EH (cell line): ENCODE data around the gene CTSO.
"Not testable (repeated sequence)": the region's sequence is repeated elsewhere in the genome, so short reads cannot be mapped to it uniquely, and the experiment has no call there.

Experiments
- DNase-seq: peaks from one replicate; pipeline ENCODE4 v3.0.0-alpha.2; 2015; ENCODE audit warnings: low read depth

CTSO gene

DNA sequence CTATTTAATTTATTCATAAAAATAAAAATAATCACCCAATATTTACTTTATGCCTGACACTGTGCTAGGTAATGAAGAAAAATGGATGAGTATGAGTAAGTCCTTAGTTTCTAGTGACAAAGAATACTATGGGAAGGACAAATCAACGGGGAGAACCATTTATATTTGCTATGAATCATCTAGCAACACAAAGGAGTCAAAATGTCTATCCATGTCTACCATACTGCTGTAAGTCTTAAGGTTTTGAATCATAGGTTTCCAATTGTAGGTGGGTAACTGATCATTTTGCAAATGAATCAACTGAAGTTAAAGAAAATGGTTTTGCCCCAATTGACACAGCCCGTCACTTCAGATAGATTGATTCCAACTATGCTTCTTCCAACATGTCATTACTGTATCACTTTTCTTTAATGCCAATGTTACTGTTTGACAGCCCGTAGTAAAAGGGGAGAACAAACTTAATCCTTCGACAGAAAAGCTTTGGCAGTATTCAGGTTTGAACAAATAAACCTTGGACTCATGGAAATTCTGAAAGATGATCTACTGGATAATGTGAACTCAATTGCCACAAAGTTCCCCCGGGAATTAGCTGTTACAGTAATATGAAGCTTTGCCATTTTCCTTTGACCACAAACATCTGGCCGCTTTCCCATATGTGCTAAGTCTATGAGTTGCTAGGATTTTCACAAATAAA lies 47.0 kb downstream of the CTSO start:
- DNase-seq = peak; percentile 95

DNA sequence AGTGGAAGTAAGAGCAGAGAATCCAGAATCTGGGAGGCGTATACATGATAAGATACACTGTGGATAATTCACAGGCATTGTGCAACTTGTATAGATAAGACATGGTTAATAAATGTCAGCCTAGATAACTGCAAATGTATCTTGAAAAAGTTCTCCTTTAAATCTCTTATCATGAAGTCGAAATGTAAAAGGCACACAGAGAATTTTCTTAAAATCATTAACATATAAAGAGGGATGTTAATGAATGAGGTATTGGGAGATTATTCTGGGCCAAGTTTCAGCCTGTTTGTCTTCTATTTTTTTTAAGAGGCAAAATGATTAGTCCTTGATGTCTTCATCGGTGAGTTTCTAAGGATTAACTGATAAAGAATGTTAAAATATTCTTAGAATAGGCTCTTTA lies 49.3 kb downstream of the CTSO start:
- no peak for DNase-seq

DNA sequence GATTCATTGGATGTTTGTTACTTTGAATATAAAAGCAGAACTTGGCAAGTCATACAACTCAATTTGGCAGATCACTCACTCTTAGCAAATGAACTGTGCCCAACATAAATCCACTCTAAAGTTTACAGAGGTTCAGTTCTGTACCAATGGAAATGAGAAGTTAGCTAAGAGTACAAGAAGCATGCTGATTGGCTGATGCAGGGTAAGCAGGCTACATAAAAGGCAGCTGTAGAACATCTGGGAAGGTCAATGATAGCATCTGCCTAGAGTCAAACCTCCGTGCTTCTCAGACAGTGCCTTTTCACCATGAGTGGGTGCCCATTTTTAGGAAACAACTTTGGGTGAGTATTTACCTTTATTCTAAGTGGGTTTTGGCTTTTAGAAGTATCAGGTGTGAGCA lies 50.2 kb downstream of the CTSO start, which contains the start of gene TDO2:
Gene TDO2, plus strand, starts transcription at position 244 of the 400 bp plus-strand sequence. Its CDS starts 63 bp downstream, at position 307.
- DNase-seq = no peak

DNA sequence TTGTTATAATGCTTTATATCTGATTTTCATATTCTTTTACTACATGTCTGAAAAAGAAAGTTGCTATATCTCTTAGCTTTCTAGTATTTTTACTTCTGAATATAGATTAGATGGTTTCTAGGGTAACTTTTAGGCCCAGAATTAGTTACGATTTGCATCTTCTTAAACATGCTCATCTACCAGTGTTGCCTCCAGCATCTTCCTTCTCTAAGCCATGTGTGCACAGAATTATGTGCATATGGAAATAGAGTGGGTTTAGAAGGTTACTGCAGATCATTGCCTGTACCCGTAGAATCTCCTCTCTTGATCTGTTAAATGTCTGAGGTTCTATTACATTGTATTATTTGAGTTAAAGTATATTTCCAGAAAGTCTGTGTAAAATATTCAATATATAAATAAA lies 52.7 kb downstream of the CTSO start:
- DNase-seq = no peak

DNA sequence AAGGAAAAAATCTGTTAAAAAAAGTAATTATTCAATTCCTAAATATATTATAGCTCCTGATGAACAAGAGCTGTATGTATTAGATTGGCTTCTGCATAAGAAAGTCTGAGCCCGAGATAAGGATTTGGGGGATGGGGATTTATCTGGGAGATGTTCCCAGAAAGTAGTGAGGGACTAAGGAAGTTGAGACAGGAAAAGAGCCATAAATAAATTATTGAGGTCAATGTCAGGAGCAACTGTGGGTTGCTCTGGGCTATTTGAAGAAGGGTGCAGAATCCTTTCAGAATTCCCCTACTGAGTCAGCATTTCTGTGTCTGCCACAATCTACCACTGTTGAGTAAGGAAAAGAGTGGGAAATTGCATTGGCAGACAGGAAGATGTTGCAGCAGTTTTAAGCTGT lies 53.3 kb downstream of the CTSO start:
- peak; percentile 84 for DNase-seq

DNA sequence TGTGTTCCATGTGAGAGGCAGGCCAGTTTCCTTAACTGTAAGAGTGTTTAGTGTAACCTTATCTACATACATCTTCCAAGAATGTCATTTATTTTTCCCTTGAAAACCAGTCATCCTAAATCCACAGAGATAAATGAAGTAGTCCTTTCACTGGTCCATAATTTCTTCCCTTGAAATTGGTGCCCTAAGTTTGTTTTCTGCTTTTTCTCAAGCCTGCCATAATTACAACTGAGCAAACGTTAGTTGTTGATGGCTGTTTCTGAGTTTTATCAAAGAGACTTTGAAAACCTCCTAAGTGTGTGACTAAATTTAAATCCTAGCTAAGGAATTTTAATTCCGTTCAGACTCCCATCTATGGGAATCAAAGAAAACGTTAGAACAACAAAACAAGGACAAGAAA lies 53.8 kb downstream of the CTSO start:
- DNase-seq = peak; percentile 21

DNA sequence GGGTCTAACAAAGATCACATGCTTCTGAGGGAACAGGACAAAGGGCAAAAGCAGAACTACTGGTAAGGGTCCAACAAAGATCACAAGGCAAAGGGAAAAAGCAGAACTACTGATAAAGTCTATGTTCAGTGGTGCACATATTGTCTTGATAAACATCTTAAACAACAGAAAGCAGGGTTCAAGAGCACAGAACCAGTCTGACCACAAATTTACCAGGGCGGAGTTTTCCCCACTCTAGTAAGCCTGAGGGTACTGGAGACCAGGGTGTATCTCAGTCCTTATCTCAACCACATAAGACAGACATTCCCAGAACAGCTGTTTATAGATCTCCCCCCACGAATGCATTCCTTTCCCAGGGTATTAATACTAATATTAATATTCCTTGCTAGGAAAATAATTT lies 55.3 kb downstream of the CTSO start:
- DNase-seq = not testable (repeated sequence)

DNA sequence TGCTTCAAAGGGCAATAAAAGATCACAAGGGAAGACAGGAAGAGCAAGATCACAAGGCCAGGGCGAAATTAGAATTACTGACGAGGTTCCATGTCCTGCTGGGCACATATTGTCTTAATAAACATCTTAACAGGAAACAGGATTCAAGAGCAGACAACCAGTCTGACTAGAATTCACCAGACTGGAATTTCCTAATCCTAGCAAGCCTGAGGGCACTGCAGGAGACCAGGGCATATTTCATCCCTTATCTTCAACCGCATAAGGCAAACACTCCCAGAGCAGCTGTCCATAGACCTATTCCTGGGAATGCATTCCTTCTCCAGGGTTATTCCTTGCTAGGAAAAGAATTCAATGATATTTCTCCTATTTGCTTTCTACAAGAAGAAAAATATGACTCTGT lies 62.6 kb downstream of the CTSO start:
- peak; percentile 46 for DNase-seq

DNA sequence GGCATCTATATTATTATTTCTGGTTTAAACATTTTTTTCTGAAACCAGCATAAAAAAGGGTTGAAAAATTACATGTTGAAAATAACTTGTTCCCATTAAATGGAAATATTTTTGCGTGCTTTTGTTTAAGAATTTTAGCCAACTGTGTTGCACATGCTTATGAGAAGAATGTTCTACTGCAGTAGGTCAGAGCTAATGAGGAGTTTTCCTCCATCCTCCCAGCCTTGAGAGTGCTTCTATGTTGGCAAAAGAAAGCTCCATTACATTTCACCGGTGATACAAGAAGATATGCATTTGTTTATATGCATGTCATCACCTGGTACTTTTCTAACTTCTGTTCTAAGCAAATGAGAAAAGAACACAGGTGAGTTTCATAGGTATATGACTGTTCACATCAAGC lies 63.7 kb downstream of the CTSO start:
- no peak for DNase-seq

DNA sequence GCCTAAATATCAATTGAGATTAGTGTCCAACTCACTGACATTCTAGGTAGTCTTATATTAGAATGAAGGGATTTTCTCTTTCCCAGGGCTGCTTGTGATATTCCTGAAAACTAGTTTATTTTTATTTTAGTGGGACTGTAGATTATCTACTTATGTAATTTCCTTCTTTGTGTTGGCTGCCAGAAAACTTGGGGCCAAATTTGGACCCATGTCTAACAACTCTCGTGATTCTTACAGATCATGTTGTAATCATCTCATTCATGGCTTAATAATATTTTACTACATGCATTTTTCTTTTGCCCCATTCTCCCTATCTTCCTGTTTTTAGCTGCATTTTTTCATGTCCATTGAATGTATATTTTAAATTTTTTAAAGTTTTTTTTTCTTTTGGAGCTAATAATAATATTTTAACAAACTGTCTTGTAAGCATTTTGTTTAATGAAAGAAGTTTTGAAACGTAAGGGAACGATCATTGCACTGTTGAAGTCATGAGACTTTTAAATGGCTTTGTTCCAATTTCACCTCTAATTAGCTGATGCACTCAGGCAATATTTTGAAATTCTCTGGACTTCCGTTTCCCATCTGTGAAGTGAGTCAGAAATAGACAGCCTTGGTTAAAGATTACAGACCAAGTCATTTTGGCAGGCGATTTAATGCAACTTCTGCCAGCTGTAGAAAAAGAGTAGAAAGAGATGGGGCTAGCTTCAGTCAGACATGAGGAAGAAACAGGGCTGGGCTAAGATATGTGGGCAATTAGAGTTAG lies 64.5 kb downstream of the CTSO start:
- peak; percentile 82 for DNase-seq

DNA sequence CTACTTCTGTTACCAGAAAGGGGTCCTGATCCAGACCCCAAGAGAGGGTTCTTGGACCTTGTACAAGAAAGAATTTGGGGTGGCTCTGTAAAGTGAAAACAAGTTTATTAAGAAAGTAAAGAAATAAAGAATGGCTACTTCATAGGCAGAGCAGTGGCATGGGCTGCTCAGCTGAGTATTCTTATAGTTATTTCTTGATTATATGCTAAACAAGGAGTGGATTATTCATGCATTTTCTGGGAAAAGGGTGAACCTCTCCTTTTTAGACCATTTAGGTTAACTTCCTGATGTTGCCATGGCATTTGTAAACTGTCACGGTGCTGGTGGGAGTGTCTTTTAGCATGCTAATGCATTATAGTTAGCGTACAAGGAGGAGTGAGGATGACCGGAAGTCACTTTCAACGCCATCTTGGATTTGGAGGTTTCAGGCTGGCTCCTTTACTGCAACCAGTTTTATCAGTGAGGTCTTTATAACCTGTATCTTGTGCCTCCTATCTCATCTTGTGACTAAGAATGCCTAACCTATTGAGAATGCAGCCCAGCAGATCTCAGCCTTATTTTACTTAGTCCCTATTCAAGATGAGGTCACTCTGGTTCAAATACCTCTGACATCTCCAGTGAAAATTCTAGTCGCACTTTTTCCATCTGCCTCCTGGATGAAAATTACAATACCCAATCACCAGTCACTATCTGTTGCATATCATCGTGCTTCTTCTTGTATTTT lies 65.7 kb downstream of the CTSO start:
- DNase-seq = no peak

DNA sequence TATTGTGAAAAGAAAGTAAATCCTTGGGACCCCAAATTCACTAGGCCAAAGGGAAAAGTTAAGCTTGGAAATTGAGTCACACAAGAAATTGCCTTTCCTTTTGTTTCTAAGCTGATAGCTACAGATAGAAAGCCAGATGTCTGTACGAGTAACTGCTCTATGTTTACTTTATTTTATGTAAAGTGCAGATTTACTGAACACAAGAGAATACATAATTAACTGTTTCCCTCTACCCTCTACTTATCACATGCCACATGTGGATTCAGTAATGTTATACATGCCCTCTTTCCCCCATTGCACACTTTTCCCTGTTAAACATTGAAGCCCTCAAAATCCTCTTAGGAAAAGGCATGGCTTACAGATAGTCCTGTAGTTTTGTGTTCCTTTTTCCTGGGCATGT lies 66.6 kb downstream of the CTSO start:
- no peak for DNase-seq

DNA sequence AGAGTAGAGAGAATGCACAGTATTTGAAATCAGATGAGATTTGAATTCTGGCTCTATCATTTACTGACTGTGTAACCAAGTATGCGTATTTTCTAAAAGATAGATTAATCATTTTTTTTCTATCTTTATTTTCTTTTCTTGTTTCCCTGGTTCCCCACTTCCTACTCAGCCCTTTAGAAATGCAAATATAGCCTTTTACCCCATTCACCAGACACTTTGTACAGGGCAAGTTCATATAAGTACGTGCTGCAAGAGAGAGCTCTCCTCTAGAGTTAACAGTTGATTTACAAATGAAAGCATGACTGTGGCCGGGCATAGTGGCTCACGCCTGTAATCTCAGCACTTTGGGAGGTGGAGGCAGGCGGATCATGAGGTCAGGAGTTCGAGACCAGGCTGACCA lies 68.0 kb downstream of the CTSO start:
- no peak for DNase-seq

DNA sequence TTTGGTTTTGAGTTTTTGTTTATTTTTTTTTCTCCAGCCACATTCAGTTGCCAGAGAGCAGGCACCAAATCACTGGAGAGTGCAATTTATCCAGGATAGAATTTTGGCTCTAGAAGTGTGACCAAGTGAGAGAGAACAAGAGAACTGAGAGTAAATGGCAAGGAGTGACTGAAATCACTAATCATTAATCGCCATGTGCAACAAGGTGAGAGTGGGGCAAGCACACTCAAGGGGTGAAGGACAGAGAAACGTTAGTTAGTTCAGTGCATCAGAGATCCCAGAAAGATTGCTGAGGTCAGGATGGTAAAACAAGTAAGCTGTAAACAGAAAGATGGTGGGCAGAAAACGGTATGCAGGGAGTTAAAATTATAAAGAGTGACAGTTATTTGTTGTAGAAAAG lies 69.8 kb downstream of the CTSO start:
- DNase-seq = no peak

DNA sequence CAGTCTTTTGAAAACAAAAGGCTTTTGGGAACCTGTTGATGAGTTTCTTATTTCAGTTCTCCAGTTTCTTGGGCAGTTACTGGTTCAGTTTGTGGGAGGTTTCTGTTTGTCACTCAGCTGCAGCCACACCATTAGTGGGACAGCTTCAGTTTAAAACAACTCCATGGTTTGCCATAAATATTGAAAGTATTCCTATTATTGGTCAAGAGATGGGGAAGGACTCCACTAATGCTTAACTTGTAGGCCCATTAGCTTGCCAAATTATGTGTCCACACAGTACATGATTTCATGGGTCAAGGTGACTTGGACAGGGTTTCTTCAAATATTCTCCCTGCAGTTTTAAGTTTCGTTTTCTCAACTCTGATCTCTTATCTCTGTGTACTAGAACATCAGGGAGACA lies 72.1 kb downstream of the CTSO start:
- DNase-seq = no peak

DNA sequence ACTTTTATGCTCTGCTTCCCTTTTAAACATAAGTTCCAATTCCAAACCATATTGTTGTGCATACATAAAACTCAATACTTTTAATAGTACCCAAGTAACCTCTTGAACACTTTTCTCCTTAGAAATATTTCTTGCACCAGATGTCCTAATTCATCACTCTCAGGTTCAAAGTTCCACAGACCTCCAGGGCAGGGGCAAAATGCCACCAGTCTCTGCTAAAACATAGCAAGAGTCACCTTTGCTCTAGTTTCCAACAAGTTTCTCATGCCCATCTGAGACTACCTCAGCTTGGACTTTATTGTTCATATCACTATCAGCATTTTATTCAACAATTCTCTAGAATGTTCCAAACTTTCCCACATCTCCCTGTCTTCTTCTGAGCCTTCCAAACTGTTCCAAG lies 73.9 kb downstream of the CTSO start:
- no peak for DNase-seq

DNA sequence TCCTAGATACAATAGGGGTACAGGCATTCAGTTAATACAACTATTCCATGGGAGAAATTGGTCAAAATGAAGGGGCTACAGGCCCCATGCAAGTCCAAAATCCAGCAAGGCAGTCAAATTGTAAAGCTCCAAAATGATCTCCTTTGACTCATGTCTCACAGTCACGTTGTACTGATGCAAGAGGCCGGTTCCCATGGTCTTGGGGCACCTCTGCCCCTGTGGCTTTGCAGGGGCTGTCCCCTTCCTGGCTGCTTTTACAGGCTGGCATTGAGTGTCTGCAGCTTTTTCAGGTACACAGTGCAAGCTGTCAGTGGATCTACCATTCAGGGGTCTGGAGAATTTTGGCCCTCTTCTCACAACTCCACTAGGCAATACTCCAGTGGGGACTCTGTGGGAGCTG lies 75.1 kb downstream of the CTSO start:
- no peak for DNase-seq

DNA sequence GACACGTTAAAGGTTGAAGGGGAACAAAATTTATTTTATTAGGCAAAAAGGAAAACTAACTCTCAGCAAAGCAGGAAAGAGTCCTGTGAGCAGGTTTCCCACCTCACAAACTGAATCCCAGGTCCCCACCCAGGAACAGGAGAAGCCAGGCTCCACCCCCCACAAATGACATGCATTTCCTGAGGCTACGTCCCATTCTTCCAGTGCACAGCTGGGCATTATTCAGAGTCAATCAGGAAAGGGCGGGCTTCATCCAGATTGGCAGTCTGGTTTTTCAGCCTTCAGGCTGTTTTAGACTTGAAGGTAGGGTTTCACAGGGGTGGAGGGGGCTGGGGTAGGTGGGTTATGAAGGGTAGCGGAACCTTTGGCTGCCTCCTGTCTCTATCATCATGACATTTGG lies 75.7 kb downstream of the CTSO start:
- no peak for DNase-seq

DNA sequence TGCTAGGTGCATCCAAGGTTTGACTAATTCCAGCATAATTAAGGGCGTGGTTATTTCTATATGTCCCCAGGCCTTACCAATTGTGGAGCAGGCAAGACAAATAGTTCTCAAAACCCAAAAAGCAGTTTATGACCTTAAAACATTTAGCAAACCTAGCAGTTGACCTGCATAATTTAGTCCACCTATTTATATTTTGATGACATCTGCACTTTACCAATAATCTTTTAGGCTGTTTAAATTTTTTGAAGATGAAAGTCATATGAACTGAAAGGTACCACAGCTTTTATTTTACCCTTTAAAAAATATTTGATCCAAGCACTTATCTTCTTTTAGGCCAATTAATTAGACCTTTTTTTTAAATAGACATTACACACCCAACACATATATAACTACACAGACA lies 77.8 kb downstream of the CTSO start:
- DNase-seq = no peak
